Adrenal gland (tissue), 5 donors: ENCODE results near the gene UST.

Source experiments
- POLR2A ChIP-seq, 2 donors: fragments of 450-650 bp; IDR thresholded peaks; one replicate each; pipeline ENCODE4 v1.6.1; 2017; ENCODE audit warnings: antibody characterized with exemption in 2 of 2, mild to moderate bottlenecking in 2 of 2, moderate library complexity in 1 of 2
- TF ChIP-seq, protein P1 (sequence below), 6 experiments: fragments of 450-650 bp in 4 of 6; fragments of 200-600 bp in 2 of 6; sonication (generic) in 1 of 6; IDR thresholded peaks; 1 replicate in 5 of 6; 2 replicates in 1 of 6; pipeline versions ENCODE4 v1.5.1 to v1.8.0; 2016 to 2021; ENCODE audit warnings: antibody characterized with exemption in 6 of 6, mild to moderate bottlenecking in 2 of 6, moderate library complexity in 1 of 6
- donor health status: DM: no; HTN: no; CAD: no.

GRCh38 chr6:148700741-148701311 lies 46.0 kb upstream of the UST start:
- TF ChIP-seq, protein P1, sequence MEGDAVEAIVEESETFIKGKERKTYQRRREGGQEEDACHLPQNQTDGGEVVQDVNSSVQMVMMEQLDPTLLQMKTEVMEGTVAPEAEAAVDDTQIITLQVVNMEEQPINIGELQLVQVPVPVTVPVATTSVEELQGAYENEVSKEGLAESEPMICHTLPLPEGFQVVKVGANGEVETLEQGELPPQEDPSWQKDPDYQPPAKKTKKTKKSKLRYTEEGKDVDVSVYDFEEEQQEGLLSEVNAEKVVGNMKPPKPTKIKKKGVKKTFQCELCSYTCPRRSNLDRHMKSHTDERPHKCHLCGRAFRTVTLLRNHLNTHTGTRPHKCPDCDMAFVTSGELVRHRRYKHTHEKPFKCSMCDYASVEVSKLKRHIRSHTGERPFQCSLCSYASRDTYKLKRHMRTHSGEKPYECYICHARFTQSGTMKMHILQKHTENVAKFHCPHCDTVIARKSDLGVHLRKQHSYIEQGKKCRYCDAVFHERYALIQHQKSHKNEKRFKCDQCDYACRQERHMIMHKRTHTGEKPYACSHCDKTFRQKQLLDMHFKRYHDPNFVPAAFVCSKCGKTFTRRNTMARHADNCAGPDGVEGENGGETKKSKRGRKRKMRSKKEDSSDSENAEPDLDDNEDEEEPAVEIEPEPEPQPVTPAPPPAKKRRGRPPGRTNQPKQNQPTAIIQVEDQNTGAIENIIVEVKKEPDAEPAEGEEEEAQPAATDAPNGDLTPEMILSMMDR (IDR thresholded peaks at IDR 0.05), result no peak
- no peak for TF ChIP-seq POLR2A (IDR thresholded peaks at IDR 0.05)
